Measurements from ENCODE around the gene TSN.

The TSN gene

DNA sequence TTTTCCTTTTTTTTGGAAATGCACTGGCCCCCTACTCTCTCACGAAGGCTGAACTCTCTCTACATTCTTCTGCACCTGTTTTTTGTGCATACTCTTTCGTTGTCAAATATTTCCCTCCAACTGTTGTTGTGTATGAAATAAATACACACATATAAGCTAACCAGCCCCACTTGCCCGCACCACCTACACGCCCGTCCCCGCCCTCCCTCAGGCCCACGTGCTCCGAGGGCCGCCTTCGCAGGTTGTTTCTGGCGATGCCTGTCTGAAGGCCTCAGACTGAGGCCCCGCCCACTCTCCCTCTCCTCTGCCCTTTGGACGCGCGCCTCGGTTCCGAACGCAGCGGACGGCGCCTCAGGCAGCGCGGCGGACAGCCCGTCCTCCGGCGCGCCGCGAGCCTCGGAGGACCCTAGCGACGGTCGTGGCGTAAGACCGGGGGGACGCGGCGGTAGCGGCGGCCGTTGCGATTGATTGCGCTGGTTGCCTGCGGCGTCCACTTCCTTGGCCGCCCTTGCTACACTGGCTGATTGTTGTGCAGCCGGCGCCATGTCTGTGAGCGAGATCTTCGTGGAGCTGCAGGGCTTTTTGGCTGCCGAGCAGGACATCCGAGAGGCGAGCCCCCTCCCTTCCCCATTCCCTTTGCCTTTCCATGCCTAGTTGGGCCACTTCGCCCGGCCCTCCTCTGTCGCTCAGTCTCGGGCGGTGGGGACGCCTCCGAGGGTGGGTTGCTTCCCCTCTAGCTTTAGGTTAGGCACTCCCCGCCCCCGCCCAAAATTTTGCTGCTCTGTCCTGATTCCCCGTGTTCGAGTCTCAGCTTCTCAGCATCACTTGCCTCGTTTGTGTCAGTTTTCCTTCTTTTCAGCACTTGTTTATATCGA, at the start of gene TSN:
Gene TSN (plus strand): TSS at position 415 of the 875 bp plus-strand sequence. CDS start 129 bp downstream, at position 544.
- TF ChIP-seq GATA3 (IDR thresholded peaks at IDR 0.05; ENCODE audit: low read depth, low read length): no peak
- 0 out of 2 replicates have a peak, but pooled peaks have one; percentile 24 for TF ChIP-seq GATA2 (IDR thresholded peaks at IDR 0.05; ENCODE audit: low read depth, low read length)

DNA sequence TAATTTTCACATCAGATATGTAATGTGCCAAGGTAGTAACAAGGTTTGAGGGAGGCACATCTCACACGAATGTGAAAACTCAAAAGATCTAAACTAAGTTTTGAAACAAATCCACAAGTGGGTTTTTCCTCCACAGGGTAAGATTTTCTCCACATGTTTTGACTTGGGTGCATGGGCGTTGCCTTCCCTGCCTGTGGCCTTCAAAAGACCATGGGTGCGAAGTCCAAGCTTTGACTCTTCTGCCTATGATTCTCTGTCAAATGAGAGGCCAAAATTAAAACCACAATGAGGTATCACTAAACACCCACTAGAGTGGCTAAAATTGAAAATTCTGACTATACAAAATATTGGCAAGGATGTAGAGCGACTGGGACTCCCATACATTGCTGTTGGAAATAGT, 49.5 kb upstream of the TSN start:
- no peak for TF ChIP-seq GATA3 (IDR thresholded peaks at IDR 0.05; ENCODE audit: low read depth, low read length)
- TF ChIP-seq GATA2 (IDR thresholded peaks at IDR 0.05; ENCODE audit: low read depth, low read length): no peak

DNA sequence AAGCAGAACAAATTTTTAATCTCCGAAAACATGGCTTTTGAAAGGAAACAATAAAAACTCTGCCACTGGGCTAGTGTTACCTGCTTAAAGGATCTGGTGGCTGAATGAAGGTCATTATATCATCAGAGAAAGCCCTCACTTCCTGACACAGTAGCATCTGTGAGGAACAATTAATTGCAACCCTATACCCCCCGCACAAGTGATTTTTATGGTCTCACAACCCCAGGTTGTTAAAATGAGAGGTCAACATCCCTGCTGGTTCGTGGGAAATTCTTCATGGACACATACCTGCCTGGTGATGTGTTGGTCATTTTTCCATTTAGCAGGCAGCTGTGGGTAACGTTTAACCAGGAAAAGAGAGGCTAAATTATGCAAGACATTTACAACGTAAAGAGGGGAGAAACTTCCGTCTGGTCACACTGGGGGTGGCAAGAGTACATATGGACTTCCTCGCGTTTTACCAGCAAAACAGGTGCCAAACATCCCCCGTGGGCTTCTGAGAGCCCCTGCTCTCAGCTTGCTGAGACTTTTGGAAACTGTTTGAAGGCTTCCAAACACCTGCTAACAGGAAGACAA, 48.0 kb upstream of the TSN start:
- no peak for TF ChIP-seq GATA2 (IDR thresholded peaks at IDR 0.05; ENCODE audit: low read depth, low read length)
- no peak for TF ChIP-seq GATA3 (IDR thresholded peaks at IDR 0.05; ENCODE audit: low read depth, low read length)

DNA sequence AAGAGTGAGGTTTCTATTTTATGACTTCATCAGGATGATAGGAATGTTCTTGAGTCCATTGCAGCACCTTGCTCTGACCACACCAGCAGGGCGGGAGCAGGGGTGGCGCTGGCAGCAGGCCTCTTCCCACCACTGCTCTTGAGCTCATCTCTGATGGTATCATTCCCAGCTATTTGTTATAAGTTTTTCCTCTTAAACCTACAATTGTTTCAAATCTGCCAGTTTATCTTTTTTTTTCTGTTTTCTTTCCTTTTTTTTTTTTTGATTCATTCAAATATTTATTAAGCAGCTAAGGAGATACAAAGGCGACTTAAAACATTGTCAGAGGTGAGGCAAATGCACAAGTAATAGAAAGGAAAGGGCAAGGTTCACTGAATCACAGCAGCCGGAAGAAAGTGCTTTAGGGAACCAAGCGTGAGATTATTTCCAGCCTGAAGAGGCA, 47.5 kb upstream of the TSN start:
- TF ChIP-seq GATA3 (IDR thresholded peaks at IDR 0.05; ENCODE audit: low read depth, low read length) (no peak), GATA2 (IDR thresholded peaks at IDR 0.05; ENCODE audit: low read depth, low read length) (no peak)

DNA sequence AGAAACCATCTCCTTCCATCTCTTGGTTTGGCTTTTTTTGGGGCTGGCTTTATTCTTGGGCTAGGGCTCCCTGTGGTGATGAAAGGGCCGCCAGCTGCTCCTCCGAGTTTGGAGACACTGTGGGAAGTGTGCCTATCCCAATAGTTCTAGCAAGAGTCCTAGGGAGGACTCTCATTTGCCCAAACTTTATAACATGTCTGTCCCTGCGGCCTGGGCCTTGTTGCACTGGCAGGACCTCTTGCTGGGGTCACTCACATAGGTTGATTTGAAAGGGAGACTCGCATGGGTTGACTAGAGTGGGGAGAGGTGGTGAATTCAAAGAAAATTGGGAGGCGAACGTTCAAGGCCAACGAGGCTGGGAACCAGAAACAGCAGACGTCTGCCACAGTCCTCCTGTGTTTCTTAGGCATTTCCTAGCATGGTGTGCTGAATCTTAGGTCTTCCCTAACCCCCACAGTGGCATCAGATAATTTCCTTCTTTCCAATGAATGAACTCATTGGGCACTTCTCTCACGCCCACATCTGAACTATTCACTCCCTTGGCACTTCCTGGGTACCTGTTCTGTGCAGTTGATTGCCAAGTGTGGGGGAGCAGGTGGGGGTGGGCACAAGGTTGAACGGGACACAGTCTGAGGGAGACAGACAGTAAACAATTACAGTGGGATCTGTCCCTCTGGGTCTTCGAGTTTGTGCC, 45.5 kb upstream of the TSN start:
- no peak for TF ChIP-seq GATA2 (IDR thresholded peaks at IDR 0.05; ENCODE audit: low read depth, low read length)

DNA sequence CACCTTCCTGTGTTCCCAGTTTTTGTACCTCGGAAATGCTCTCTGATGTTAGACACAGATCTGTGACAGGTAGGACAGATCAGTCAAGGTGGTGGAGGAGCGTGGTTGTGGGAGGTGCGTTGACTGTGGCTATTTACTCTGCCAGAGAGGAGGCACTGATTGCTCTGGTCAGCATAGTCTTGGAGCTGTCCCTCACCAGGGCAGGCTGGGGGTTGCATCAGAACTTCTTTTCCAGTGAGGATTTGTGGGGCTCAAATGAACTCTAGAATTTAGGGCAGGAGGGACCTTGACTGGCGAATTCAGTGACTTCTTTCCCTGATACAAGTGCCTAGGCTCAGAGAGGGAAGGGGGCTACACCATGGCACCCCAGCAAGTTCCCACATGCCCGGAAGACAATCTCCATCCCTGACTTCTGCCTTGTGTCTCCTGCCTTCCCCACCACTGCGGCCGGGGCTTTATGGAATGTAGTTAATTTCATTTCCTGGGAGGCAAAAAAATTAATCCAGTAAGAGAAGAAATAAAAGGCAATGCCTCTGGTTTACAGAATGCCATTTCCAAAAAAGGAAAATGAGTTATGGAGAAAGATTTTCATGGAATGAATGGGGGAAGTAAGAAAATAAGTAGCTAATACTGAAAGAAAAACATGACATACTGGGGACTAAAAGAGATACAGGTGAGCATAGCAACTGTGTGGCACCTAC, 44.8 kb upstream of the TSN start:
- no peak for TF ChIP-seq GATA2 (IDR thresholded peaks at IDR 0.05; ENCODE audit: low read depth, low read length)
- TF ChIP-seq GATA3 (IDR thresholded peaks at IDR 0.05; ENCODE audit: low read depth, low read length): no peak

DNA sequence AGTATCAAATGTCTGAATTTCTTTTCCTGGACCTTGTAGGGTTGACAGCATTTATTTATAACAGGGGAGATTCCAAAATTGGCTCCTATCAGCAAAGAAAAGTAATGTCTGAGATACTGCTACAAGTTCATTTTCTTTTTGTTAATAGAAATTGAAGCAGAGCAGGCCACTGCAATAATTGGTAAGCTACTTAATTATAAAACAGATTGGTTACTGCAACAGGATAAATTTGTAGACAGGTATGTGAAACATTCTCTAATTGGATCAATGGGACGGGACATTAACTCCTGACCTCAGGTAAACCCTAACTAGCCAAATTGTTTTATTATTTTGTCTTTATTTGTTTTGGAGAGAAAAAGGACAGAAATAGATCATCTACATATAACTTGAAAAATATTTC, 39.3 kb upstream of the TSN start:
- TF ChIP-seq GATA2 (IDR thresholded peaks at IDR 0.05; ENCODE audit: low read depth, low read length): no peak
- TF ChIP-seq GATA3 (IDR thresholded peaks at IDR 0.05; ENCODE audit: low read depth, low read length): no peak

DNA sequence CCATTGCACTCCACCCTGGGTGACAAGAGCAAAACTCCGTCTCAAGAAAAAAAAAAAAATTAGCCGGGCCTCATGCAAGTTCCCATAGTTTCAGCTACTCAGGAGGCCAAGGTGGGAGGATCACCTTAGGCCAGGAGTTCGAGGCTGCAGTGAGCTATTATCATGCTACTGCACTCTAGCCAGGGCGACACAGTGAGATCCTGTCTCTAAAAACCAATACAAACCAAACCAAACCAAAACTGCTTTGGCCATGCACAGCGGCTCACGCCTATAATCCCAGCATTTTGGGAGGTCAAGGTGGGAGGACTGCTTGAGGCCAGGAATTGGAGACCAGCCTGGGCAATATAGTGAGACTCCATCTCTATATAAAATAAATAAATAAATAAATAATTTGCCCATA, 37.9 kb upstream of the TSN start:
- TF ChIP-seq GATA3 (IDR thresholded peaks at IDR 0.05; ENCODE audit: low read depth, low read length) (no peak), GATA2 (IDR thresholded peaks at IDR 0.05; ENCODE audit: low read depth, low read length) (no peak)

DNA sequence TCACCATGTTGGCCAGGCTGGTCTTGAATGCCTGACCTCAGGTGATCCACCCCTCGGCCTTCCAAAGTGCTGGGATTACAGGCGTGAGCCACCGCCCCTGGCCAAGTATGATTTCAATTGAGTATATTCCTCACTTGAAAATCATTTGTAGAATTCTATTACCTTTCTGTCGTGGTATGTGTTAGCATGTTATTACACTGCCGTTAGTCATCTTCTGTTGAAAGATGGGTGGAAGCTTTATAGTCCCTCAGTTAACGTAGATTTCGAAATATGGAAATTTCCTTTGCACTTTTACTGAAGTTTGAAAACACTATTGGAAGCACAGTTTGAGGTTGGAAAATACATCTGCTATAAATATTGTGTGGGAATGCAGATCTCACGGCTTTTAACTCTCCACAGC, 33.5 kb upstream of the TSN start:
- no peak for TF ChIP-seq GATA2 (IDR thresholded peaks at IDR 0.05; ENCODE audit: low read depth, low read length)
- TF ChIP-seq GATA3 (IDR thresholded peaks at IDR 0.05; ENCODE audit: low read depth, low read length): no peak

DNA sequence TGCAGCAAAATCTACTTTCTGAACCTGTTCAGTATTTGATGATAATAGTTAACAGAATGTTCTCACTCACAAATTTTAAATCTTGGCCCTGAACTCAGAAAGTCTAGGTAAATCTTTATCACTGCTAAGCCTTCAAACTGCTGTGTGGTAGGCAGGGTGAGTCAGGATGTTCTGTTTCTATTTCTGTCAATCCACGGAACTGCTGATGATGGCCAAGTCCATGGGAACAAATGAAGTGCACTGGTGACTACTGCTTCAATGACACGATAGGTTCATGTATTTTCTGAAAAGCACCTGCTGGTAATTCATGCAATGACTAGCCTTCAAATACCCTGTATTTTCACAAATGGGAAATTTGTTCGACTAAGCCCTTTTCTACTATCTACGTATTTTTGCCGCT, 33.0 kb upstream of the TSN start:
- TF ChIP-seq GATA2 (IDR thresholded peaks at IDR 0.05; ENCODE audit: low read depth, low read length): no peak
- no peak for TF ChIP-seq GATA3 (IDR thresholded peaks at IDR 0.05; ENCODE audit: low read depth, low read length)

DNA sequence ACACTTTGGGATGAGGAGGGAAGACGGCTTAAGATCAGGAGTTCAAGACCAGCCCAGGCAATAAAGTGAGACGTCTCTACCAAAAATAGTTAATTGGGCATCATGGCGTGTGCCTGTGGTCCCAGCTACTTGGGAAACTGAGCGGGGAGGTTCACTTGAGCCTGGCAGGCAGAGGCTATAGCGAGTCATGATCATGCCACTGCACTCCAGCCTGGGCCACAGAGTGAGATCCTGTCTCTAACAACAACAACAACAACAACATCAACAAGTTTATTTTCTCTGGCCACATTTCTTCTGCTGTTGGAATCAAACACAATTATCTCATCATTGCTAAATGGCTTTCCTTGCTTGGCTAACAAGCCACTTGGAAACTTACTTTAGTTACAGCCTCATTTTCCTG, 32.1 kb upstream of the TSN start:
- no peak for TF ChIP-seq GATA2 (IDR thresholded peaks at IDR 0.05; ENCODE audit: low read depth, low read length)
- TF ChIP-seq GATA3 (IDR thresholded peaks at IDR 0.05; ENCODE audit: low read depth, low read length): no peak

DNA sequence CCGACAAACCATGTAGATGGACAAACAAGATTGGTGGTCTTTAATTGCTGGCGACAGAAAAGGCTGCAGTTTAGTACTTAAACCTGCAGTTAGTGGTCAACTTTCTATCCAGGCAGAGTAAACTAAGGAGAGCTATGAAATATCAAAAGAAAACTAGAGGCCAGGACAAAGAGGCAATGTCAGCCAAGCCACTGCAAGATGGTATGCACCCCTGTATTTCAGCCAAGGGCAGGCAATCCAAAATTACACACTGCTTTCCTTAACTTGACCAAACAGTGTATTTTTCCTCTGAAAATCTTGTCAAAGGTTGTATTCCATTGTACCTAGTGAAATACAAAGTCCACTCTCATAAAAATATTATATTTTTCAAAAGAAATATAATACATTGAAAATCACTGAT, 28.1 kb upstream of the TSN start:
- TF ChIP-seq GATA3 (IDR thresholded peaks at IDR 0.05; ENCODE audit: low read depth, low read length) (no peak), GATA2 (IDR thresholded peaks at IDR 0.05; ENCODE audit: low read depth, low read length) (no peak)

DNA sequence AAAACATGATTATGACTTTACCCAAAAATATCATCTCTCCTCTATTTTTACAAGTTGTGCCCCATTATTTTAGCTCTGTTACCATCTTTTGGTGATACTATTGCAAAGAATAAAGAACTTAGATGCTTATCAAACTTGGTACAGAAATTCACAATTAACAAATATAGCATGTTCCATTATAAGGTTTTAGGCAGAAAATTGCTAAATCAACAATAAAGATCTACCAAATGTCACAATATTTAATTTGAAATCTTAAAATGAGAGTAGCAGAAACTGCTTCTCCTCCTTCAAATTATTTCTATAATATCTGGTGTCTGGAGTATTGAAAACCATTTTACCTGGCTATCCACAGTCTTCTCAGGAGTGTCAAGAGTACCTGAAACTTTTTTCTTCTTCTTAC, 27.5 kb upstream of the TSN start:
- TF ChIP-seq GATA2 (IDR thresholded peaks at IDR 0.05; ENCODE audit: low read depth, low read length) (no peak), GATA3 (IDR thresholded peaks at IDR 0.05; ENCODE audit: low read depth, low read length) (no peak)

DNA sequence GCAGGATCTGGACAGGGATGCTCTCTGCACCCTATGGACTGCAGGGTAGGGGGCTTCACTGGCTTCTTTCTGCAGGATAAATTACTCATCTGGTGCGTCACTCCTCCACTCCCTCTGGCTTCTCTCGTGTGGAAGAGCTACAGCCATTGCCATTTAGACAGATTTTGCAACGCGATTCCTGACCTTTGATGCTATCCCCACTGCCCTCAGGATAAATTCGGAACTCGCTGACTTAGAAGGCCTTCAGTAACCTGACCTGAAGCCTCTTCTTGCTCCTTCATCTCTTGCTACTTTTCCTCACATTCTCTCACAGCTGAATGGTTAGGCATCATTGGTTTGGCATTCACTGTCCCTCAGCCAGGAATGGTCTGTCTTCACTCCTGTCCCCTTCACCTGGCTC, 24.1 kb upstream of the TSN start:
- TF ChIP-seq GATA2 (IDR thresholded peaks at IDR 0.05; ENCODE audit: low read depth, low read length): no peak
